ENCODE measurements around the gene RERE.

RERE gene

GRCh38 chr1:8591569-8591968 lies 225.9 kb downstream of the RERE start:
- H3K4me3 ChIP-seq (replicated peaks; ENCODE audit: low read depth, low read length) = no peak overlapping the region
- no peak for DNase-seq (ENCODE audit: low read depth)
- no peak for TF ChIP-seq CTCF (IDR thresholded peaks at IDR 0.05; ENCODE audit: low read length, missing control alignments)

- TF ChIP-seq CTCF (IDR thresholded peaks at IDR 0.05; ENCODE audit: low read length, missing control alignments) = no peak
- H3K4me3 ChIP-seq (replicated peaks; ENCODE audit: low read depth, low read length) = no peak overlapping the region
- no peak for DNase-seq (ENCODE audit: low read depth)
Observed at GRCh38 chr1:8590721-8591351, 226.6 kb downstream of the RERE start.

- DNase-seq (ENCODE audit: low read depth) = no peak
- no peak for TF ChIP-seq CTCF (IDR thresholded peaks at IDR 0.05; ENCODE audit: low read length, missing control alignments)
- H3K4me3 ChIP-seq (replicated peaks; ENCODE audit: low read depth, low read length) = no peak overlapping the region
Observed at GRCh38 chr1:8589571-8589970, 227.9 kb downstream of the RERE start.

- H3K4me3 ChIP-seq (replicated peaks; ENCODE audit: low read depth, low read length) = no peak overlapping the region
- no peak for DNase-seq (ENCODE audit: low read depth)
- TF ChIP-seq CTCF (IDR thresholded peaks at IDR 0.05; ENCODE audit: low read length, missing control alignments) = no peak
Observed at GRCh38 chr1:8587784-8588183, 229.7 kb downstream of the RERE start.

- DNase-seq (ENCODE audit: low read depth) = no peak
- TF ChIP-seq CTCF (IDR thresholded peaks at IDR 0.05; ENCODE audit: low read length, missing control alignments) = no peak
Observed at GRCh38 chr1:8586438-8586837, 231.0 kb downstream of the RERE start.

GRCh38 chr1:8584316-8584715 lies 233.1 kb downstream of the RERE start:
- no peak overlapping the region for H3K4me3 ChIP-seq (replicated peaks; ENCODE audit: low read depth, low read length)
- no peak for TF ChIP-seq CTCF (IDR thresholded peaks at IDR 0.05; ENCODE audit: low read length, missing control alignments)
- no peak for DNase-seq (ENCODE audit: low read depth)

More at GRCh38 chr1:8586438-8586837, 231.0 kb downstream of the RERE start:
- no peak overlapping the region for H3K4me3 ChIP-seq (replicated peaks; ENCODE audit: low read depth, low read length)

- H3K4me3 ChIP-seq (replicated peaks; ENCODE audit: low read depth, low read length) = no peak overlapping the region
- TF ChIP-seq CTCF (IDR thresholded peaks at IDR 0.05; ENCODE audit: low read length, missing control alignments) = no peak
- no peak for DNase-seq (ENCODE audit: low read depth)
Observed at GRCh38 chr1:8583031-8583430, 234.4 kb downstream of the RERE start.
